GM23248 (cell line): ENCODE data around the gene PAXX.

ENCODE experiments used
- EZH2 ChIP-seq: fragments of 200-600 bp; sonication (generic); IDR thresholded peaks from 2 replicates; pipeline ENCODE4 v1.6.1; 2018; ENCODE audit warnings: antibody characterized with exemption, mild to moderate bottlenecking; ENCODE audit not compliant: insufficient read depth, poor library complexity, severe bottlenecking
- EZH2phosphoT487 ChIP-seq: fragments of 200-600 bp; sonication (generic); IDR thresholded peaks from 2 replicates; pipeline ENCODE4 v1.6.1; 2018; ENCODE audit warnings: antibody characterized with exemption, moderate library complexity, mild to moderate bottlenecking, low read depth; ENCODE audit not compliant: insufficient read depth

- TF ChIP-seq EZH2 (no peak), EZH2phosphoT487 (no peak)
Measured at GRCh38 chr9:136943291-136944211, 48.7 kb upstream of the PAXX start.
